Erythroblast (primary cell): ENCODE results near the gene BROX.

ENCODE experiments used
- DNase-seq, 2 experiments: peaks; one replicate each; lab custom pipeline; 2025; lab: John Stamatoyannopoulos, UW
- GATA1 ChIP-seq: IDR thresholded peaks from 2 replicates; pipeline ENCODE4 v1.6.1; 2011; ENCODE audit warnings: low read depth, mild to moderate bottlenecking, control low read depth, low read length, moderate library complexity
- POLR2A ChIP-seq: IDR thresholded peaks from 2 replicates; pipeline ENCODE4 v1.6.1; 2011; ENCODE audit warnings: mild to moderate bottlenecking, low read length

Gene BROX

DNA sequence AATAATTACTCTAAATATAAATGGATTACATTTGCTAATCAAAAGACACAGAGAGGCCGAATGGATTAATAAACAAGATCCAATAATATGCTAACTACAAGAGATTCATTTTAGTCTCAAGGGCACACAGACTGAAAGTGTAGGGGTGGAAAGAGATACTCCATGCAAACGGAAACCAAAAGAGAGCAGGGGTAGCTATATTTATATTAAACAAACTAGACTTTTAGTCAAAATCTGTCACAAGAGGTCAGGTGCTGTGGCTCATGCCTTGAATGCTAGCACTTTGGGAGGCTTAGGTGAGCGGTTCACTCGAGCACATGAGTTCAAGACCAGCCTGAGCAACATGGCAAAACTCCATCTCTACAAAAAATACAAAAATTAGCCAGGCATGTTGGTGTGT, 68.9 kb downstream of the BROX start:
- no peak for DNase-seq
- TF ChIP-seq GATA1 (no peak), POLR2A (no peak)

DNA sequence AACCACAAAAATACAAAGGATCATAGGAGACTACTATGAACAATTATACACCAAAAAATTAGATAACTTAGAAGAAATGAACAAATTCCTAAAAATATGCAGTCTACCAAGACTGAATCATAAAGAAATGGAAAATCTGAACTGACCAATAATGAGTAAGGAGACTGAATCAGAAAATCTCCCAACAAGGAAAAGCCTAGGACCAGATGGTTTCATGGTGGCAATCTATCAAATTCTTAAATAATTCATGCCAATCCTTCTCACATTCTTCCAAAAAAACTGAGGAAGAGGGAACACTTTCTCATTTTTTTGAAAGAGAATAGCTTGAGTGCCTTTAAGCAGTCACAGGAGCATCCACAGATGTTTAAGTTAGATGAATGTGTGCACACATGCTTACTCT, 70.7 kb downstream of the BROX start:
- no peak for DNase-seq
- no peak for TF ChIP-seq GATA1
- TF ChIP-seq POLR2A = no peak

DNA sequence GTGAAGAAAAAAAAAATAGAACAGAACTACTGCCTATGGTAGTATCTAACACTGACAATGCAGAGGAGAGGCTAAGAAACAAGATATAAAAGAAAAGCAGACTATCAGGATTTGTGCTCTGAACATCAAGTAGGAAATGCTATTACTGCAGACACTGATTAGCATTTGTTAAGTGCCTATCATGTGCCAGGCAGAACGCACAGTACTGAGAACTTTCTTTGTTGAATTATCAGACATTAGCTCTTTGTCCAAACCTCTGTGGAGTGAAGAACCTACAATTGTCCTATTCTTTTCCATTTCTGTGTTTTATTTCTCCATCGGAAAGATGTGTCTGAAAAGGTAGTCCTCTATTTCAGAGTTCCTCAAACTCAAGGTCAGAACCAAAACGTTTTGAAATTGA, 72.0 kb downstream of the BROX start:
- TF ChIP-seq POLR2A (no peak), GATA1 (no peak)

More for the DNA sequence above, 72.0 kb downstream of the BROX start:
- DNase-seq = no peak
